UCSD-AML1 (cell line): ENCODE data around the gene CEPT1.

Experiments used
- DNase-seq: peaks from one replicate; lab custom pipeline; 2025; ENCODE audit not compliant: unreplicated experiment; lab: John Stamatoyannopoulos, UW

The CEPT1 gene

DNA sequence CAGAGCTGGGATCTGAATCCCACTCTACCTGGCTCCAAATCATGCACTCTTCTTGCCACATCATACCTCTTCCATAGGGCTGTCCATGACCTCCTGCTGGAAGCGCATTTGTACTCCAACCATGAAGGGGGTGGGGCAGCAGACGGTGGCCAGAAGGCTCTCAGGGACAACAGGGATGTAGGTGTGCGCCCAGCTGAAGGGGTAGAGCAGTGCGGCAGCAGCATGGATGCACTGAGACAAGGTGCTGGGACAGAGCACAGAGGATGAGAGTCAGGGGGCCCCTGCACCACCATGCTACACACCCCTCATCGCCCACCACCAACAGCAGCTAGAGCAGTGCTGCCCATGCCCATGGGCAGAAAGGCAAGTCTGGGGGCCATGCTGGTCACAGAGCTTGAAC, 52.1 kb downstream of the CEPT1 start:
- no peak for DNase-seq

DNA sequence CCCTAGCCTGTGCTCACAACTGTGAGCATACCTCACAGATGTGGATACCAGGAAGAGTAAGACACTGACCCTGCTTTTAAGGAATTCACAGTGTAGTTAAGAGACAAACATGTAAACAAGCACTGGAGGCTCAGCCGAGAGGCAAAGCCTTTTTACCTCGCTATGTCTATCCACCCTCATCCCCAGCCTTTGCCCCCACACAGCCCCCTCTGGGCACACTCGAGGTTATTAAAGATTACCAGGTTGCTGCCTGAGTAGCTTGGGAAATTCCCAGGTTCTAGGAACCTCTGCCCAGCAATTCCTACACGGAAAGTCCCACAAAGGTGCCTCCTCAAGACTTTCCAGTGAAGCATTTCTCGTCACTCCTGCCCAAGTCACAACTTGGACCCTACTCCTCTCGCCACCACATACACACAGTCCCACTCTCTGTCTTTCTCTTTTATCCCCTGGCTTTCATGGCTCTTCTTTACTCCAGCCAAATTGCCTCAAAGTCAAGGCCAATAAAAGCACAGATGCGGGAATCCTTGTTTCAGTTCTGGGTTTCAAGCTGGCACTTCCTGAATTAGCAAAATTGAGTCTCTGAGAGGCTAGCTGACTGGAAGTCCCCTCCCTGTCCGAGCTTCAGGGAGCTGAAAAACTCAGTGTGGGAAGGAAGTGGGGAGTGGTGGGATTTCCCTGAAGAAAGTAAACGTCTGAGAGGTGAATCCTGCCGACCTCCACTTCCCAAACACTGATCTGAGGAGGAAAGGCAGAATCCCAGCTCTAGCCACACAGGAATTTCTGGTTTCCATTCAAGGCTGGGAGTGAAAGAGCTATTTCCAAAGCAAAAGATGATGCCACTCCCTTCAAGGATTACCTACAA, 52.9 kb downstream of the CEPT1 start:
- DNase-seq: peak; percentile 39

DNA sequence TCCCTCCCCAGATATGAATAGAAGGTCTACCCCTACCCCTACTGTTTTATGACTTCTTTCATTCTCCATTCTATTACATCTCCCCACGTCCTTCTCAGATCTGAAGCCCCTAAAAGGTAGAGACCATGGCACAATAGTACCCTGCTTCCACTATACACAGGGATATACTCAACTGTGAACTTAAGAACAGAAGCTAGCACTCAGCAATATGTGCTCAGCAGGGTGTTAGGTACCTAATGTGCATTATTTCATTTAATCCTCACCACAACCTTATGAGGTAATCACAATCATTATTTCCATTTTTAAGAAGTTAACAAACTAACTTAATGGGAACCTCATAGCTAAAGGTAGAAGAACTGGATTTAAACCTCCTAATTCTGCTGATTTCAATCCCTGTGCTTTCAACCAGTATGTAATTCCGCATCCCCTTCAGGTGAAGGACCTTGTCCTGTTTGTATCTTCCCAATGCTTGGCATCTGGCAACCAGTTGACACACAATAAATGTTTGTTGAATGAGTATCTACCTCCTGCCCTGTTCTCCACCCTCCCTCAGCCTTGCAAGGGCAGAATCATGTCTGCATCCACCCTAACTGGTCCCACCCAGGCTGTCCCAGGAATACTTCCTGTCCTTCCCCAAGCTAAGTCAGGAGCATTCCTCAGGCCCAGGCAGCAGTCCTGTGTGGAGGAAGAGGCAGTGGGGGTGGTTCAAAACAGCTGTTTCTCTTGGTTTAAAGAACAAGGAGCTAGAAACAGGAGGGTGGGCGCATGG, 53.9 kb downstream of the CEPT1 start:
- no peak for DNase-seq

DNA sequence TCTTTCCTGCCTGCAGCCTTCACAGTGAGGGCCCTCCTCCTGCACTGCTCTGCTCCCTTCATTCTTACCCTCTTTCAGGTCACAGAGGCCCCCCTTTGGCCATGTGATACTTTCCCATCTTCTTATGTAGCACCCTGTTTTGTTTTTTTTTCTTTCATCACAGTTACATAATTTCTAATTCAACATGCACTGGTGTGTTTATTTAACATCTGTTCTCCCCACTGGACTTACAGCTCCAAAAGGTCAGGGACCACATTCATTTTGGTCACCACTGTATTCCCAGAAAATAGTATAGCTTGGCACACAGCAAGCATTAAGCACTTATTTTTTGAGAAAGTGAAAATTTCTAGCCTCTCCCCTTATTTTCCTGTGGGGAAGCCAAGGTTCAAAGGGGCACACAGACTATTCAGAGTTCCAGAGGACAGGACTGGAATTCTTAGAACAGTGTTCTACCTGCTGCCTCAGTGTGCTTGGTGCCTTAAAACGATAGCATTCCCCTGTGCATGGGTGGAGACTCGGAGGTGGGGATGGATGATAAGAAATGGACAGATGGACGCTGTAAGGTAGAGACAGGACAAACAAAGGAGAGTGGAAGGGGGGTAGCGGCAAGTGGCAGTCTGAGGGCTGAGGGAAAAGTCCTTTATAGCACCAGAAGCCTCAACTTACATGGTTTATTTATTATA, 55.1 kb downstream of the CEPT1 start:
- DNase-seq: no peak

DNA sequence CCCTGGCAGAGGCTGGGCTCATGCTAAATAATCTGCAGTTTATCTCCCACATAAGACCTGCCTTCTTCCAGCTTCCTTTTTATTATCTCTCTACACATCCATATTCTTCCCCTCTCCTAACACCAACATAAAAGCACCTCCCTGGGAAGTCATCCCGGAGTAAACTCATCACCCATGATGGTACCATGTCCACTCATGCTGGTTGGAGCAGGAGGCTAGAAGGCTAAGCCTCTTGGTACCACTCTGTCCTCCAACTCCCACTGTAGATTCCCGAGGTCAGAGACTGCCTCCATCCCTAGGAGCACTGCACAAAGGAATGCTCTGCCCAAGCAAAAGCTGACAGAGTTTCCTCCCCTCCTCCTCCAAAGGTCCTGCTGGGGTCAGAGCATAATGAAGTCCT, 56.2 kb downstream of the CEPT1 start:
- DNase-seq: no peak

DNA sequence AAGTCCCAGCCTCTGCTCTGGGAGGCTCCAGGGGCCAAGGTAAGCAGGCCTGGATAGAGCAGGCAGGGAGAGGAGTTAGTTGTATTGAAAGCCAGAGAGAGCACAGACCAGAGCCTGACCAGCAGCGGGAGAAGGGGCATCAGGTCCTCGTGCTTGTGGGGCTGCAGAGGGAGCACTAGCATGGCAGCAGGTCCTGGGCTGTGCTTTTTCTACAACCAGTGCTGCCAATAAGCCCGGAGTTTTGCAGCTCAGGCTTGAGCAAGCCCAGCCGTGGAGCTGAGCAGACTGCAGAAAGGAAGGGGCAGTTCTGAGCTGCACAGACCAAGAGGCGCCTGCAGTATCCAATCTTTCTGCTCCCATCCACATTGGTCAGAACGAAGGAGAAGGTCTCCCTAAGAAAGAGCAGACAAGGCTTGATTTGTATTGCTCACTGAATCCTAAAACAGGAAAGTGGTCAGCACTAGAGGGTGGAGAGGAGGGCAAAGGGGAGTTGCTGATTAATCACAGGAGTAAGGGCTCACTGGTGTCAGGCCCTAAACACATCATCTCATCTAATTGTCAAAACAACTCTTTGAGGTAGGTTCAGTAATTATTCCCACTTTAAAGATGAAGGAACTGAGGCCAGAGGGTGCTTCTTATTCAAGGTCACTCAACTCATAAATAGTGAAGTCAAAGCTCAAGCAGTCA, 57.7 kb downstream of the CEPT1 start:
- DNase-seq: peak; percentile 44

DNA sequence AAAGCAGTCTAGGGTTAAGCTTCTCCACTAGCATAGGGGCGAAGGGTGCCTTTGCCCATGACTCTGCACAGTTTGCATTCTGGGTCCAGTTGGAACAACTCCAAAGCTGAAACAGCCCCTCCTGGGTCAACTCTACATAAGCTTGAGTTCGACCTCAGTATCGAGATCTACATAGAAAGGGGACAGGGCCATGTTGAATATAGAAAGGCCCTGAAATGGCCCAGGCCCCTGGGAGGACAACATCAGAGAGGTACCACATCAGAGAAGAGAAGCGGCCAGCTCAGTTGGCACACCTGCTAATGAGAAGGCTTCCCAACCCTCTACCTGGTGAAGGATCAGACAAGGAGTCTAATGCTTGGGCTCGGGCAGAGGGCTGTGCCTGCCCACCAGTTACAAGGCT, 58.8 kb downstream of the CEPT1 start:
- no peak for DNase-seq

DNA sequence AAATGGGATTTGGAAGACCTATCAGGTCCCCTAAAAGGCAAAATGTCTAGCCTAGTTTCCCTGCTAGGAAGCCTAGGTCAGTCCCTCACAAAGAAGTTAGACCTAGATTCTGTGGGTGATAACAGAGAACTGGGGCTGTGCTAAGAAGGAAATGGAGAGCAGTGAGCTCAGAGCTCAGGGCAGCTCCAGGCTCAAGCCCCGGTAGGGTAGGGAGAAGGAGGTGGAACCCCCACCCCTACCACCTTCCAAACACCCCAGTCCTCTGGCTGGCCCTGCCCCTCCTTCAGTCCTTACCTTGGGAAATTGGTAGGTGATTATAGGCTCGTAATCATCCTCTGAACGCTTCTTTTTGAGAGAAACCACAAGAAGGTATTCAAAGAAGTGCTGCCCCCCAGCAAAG, 59.3 kb downstream of the CEPT1 start:
- no peak for DNase-seq

DNA sequence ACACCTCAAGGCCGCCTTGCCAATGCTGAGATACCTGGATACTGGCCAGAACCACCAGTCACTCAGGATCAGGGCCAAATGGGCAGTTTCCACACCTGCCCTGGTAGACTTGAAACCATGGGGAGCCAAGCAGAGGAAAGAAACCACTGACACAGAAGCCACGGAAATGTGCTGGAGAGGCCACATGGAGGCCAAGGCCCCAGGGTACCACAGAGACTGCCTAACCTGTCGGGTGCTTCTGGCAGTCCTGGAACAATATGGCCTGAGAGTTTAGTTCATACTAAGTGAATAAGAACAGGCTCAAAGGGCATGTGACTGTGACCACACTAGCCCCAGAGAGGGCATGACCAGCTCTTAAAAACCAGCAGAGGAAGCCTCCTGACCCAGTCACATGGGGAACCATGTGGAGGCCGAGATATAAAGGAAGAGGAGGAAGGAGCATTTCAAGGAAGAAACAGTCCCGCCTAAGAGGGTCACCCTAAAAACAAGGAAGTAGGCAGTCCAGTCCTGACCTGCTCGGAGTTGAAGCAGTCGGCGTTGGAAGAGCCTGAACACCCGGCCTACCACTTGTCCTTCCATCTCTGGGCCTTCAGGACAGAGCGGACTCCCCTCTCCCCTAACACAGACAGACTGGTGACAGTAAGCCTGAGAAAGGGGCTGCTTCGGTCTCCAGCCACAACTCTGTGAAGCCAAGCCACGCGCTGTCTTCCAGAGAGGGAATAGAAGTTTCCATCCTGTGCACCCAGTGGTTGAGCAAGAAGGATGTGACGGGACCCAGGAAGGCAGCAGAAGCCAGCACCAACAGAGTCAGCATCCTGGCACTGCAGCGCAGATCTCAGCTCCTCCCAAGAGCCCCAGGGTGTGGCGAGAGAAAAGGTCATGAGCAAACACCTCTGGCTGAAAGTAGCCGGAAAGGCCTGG, 60.1 kb downstream of the CEPT1 start, which contains the start of gene DENND2D:
TSS of gene DENND2D (minus strand) at position 766 of the 921 bp plus-strand sequence. CDS start at position 579, 187 bp downstream.
- peak; percentile 46 for DNase-seq

DNA sequence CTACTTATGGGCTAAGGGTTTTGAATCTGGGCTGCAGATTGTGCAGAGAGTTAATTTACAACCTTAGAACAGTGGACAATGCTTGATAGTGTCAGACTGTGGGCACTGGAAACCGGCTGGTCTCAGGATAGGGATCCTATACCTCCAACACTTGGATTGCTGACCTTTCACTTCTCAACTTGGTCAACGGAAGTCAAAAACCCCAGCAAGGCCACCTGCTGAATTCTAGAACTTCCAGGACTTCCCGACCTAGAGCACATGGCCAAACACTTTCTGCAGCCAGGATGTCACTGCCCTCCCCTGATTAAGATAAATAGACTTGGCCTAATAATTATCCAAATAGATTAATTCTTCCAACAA, 60.8 kb downstream of the CEPT1 start:
- no peak for DNase-seq

DNA sequence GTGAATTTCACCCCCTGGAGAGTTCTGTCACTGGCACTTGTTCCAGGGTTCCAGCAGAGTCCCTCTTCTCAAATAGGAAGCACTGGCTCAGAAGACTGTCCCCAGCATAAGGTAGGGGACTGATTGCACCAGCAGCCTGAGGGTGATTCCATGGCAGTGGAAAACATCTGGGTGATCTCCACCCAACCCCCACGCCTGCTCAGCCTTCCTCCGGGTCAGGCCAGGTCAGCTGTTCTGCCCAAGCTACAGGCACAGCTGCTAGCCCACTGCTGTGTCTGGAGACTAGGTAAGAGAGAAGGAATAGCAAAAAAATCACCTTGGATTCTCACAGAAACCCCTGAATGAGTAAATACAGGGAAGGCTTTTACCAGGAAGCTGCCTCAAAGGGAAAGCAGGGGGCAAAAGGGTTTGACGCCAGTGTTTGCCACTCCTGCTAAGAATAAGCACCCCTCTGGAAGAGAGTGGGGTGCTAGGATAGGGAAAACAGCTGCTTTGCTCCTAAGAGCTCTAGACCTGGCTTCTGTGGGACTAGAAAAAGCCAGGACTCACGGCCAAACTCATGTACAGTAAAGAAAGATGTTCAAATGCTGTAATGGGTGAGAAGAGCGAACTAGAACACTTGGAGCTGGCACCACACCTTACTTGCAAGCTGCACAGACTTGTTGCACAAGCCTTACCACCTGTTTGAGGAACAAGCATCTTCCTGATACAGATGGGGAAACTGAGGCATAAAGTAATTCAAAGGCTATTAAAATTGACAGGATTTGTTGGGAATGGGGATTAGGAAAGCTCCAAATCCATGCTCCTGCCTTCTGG, 61.5 kb downstream of the CEPT1 start:
- DNase-seq: no peak

DNA sequence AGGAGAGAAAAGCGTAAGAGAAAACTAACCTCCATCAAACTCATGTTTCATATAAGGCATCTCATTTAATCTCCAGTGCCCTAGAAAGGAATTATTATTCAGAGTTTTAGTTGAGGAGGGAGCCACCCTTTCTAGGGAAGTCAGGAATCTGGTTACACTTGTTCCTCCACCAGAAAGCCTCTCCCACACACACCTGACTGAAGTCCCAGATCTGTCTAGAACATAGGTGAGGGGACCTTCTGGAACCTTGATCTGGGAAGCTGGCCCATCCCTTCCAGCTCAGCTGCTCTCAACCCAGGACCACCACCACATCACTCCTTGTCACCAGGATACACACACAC, 62.3 kb downstream of the CEPT1 start:
- no peak for DNase-seq

DNA sequence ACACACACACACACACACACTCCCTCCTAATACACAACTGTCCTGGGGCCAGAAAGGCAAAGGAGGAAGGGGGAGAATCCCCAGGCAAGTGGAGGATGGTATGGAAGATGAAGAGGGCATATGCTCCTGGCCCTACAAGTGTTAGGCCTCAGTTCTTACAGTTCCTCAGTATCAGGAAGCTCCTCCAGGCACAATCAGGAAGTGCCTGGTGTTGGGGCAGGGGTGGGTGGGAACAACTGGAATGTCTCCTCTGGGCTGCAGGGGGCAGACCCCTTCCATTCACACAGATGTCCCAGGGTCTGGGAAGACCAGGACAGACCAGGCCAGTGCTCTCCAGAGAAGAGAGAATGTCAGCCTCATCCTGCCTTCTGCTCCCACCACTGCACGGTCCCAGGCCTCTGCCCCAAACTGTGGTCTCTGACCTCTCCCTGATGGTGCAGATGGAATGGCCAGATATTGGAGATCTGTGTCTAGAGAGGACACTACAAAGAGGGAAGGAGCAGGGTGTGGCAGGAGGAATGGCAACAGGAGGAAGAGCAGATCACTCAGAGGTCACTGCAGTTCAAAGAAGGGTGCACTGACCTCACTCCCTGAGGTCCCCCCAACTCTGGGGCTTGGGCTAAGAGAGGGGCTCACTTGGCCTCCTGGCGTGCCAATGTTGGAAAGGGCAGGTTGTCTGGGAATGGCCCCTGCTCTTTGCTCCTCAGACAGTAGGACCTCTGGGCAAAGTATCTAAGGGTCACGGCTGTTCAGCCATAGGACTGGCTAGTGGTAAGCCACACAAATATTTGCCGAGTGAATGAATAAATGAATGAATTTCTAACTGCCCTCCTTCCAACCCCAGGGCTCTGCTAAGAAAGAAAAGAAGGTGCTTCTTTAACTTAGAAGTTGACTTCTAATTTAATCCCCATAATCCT, 62.9 kb downstream of the CEPT1 start:
- DNase-seq: peak; percentile 54

DNA sequence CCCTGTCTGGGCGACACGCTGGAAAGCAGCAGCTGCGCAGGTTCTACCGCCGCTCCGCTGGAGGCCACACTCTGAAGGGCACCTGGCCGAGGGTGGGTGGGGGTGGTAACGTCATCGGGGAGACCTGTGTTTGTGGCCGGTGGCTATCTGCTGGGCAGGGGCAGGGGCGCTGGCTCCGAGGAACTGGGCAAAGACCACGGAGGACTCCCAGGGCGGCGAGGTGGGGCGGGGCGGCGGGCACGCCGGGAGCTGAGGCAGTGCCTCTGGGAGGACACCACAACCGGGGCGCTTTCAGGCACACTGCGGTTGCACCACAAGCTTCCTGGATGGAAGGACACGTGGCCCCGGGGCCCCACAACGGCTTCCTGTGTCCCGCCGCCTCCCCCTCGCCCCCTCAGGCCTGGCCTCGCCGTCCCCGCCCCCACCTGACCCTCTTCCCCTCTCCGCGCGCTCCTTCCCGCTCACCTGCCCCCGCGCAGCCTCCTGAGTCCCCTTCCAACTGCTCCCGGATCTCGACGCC, 63.7 kb downstream of the CEPT1 start:
- DNase-seq: peak; percentile 92

DNA sequence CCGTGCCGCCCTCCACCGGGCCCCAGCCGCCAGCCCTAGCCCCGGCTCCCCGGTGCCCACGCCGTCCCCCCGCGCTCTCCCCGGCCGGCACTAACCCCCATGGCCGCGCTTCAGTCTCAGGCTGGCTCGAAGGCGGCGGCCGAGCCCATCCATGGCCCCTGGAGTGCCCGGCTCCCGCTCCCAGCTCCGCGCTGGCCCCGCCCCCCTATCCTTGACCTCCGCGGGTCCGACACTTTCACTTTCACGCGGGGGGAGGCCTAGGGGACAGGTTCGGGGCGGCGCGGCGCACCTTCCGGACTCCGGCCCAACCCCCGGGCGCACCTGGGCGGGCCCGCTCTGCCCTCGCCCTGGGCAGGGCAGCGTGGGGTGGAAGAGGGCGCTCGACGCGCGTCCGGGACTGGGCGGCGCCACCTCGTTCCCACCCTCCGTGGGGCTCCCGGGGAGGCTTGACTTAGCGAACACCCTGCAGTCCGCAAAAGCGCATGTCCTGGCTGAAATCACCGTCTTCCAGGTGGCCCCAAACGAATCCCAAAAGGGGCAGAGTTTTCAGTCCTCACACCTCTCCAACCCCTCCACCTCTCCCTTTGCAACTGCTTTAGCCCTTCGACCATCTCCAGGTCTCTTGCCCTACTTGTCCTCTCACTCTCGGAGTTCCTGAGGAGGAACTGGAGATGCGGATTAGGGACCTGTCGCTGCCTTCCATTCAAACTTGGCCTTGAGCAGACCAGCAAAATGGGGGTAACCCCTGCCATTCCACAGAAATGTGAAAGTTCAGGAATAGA, 64.4 kb downstream of the CEPT1 start:
- peak; percentile 78 for DNase-seq

DNA sequence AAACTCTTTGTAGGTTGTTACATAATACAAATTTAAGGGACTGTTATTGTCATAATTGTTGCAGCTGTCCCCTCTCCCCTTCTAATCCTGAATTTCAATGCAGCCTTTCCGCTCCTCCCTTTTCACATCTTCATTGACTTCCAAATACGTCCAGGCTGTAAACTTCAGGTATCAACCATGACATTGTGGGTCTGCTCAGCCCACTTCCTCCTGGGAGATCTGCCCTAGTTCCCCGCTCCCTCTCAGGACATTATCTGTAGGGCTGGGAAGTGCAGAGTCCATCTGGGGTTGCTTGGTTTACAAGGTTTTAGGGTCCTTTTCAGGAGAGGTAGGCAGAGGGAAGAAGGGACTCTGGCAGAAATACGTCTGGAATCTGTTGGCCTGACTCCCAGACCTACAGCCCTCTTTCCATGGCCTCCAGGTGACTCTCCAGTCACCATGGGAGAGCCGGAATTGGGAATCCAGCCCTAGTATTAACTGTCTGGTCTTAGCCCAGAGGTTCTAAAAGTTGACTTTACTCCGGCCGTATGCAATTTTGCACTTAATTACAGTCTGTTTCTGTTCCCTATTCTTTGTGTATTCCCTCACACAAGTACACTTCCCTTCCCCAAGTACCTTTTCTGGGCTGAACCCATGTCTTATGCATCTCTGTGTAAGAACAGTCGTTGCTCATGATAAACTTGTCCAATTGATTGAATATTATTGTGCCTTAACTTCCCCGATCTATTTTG, 65.1 kb downstream of the CEPT1 start:
- DNase-seq: peak; percentile 28

DNA sequence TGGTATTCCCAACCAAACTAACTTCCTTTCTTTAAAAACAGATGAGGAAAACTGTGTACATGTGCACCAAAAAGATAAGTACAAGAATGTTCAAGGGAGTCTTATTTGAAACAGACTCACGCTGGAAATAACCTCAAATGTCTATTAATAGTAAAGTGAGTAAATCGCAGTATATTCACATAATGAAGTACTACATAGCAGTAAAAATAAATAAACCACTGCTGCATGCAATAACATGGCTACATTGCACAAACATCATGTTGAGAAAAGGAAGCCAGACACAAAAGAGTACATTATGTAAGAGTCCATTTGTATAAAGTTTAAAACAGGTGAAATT, 65.7 kb downstream of the CEPT1 start:
- no peak for DNase-seq
